HCT116 (cell line): ENCODE data around the gene GIT2. TPM values are rescaled to one million over a fixed set of nuclear protein-coding genes. Genes with fewer than 3 reads are reported as not detected.

ENCODE experiments used
- ATAC-seq: fragments of 200-7000 bp; cut with Tn5 transposase; 2 replicates; pipeline ENCODE4 v1.9.1; 2020; ENCODE audit warnings: mild to moderate bottlenecking, moderate library complexity
- BruUV-seq: library from RNA; stranded (reverse); fragments of 400-500 nt; replicated peaks from 2 replicates; lab custom pipeline; 2021; lab: Mats Ljungman, UMichigan
- CTCF ChIA-PET: fragments of 300-600 bp; sonication (Branson Sonifier 250); formaldehyde crosslinking; loops from one replicate; lab custom pipeline; 2021; ENCODE audit warnings: antibody characterized with exemption; lab: Charles Lee
- POLR2A ChIA-PET: fragments of 300-600, 350-600 bp; sonication (Branson Sonifier 250); formaldehyde crosslinking; loops from one replicate; lab custom pipeline; 2021; ENCODE audit warnings: antibody characterized with exemption; lab: Charles Lee
- RAD21 ChIA-PET, 2 experiments: fragments of 300-600 bp; sonication (Branson Sonifier 250); formaldehyde crosslinking; loops; one replicate each; lab custom pipeline; 2023; ENCODE audit warnings: low total read pairs in 2 of 2; ENCODE audit not compliant: uncharacterized antibody in 2 of 2, unreplicated experiment in 2 of 2, low non-redundant PET in 1 of 2; lab: Charles Lee
- DNase-seq: peaks from one replicate; pipeline ENCODE4 v3.0.0-alpha.2; 2010; ENCODE audit warnings: low read depth, low spot score
- H2AFZ ChIP-seq: fragments of 200-600 bp; shearing (Covaris generic), sonication (generic); 2 replicates; pipeline ENCODE4 v1.6.1; 2017; ENCODE audit warnings: low read depth, mixed run types, mixed read lengths, antibody characterized with exemption, low read length; ENCODE audit not compliant: poor library complexity, severe bottlenecking
- H3K27ac ChIP-seq: 2 replicates; pipeline ENCODE4 v1.5.1; 2012; ENCODE audit warnings: low read depth, low read length
- H3K27me3 ChIP-seq: fragments of 200-600 bp; sonication (generic); 2 replicates; pipeline ENCODE4 v1.6.1; 2016; ENCODE audit warnings: mixed run types, low read length, mixed read lengths; ENCODE audit not compliant: insufficient read depth
- H3K36me3 ChIP-seq, 2 experiments: fragments of 200-500 bp in 1 of 2; fragments of 200-600 bp in 1 of 2; sonication (Bioruptor generic) in 1 of 2; sonication (generic) in 1 of 2; 2 replicates each; pipeline versions ENCODE4 v1.5.1 to v1.6.1; 2014 to 2016; ENCODE audit warnings: low read length in 2 of 2, inconsistent platforms in 1 of 2, mixed read lengths in 1 of 2, mixed run types in 1 of 2; ENCODE audit not compliant: insufficient read depth in 2 of 2, control insufficient read depth in 1 of 2
- H3K4me1 ChIP-seq, 2 experiments: fragments of 200-600 bp in 1 of 2; sonication (generic) in 1 of 2; 2 replicates each; pipeline versions ENCODE4 v1.5.1 to v1.6.1; 2012 to 2017; ENCODE audit warnings: low read length in 2 of 2, inconsistent platforms in 1 of 2, mild to moderate bottlenecking in 1 of 2, mixed read lengths in 1 of 2, mixed run types in 1 of 2, moderate library complexity in 1 of 2; ENCODE audit not compliant: insufficient read depth in 2 of 2, control insufficient read depth in 1 of 2
- H3K4me2 ChIP-seq: fragments of 200-600 bp; sonication (generic); 2 replicates; pipeline ENCODE4 v1.6.1; 2017; ENCODE audit warnings: mixed run types, low read length, mixed read lengths
- H3K4me3 ChIP-seq, 2 experiments: fragments of 200-600 bp in 1 of 2; sonication (generic) in 1 of 2; replicated peaks in 1 of 2; 2 replicates each; pipeline ENCODE4 v1.5.1; 2011 to 2016; ENCODE audit warnings: low read length in 2 of 2, control low read depth in 1 of 2, low read depth in 1 of 2, mild to moderate bottlenecking in 1 of 2, mixed read lengths in 1 of 2, mixed run types in 1 of 2
- H3K79me2 ChIP-seq: fragments of 200-600 bp; sonication (generic); 2 replicates; pipeline ENCODE4 v1.6.1; 2017; ENCODE audit warnings: mild to moderate bottlenecking, mixed run types, low read length, moderate library complexity, mixed read lengths; ENCODE audit not compliant: insufficient read depth
- H3K9ac ChIP-seq: fragments of 200-600 bp; sonication (generic); 2 replicates; pipeline ENCODE4 v1.6.1; 2016; ENCODE audit warnings: low read length, mixed read lengths
- H3K9me2 ChIP-seq: fragments of 200-600 bp; sonication (generic), shearing (Covaris generic); 2 replicates; pipeline ENCODE4 v1.6.1; 2017; ENCODE audit warnings: mixed run types, mild to moderate bottlenecking, moderate library complexity; ENCODE audit not compliant: insufficient read depth
- H3K9me3 ChIP-seq, 2 experiments: fragments of 200-500 bp in 1 of 2; fragments of 200-600 bp in 1 of 2; sonication (Bioruptor generic) in 1 of 2; sonication (generic) in 1 of 2; 2 replicates each; pipeline ENCODE4 v1.6.1; 2014 to 2017; ENCODE audit warnings: low read length in 2 of 2, mixed read lengths in 2 of 2, inconsistent platforms in 1 of 2, low read depth in 1 of 2, mild to moderate bottlenecking in 1 of 2, mixed run types in 1 of 2, moderate library complexity in 1 of 2; ENCODE audit not compliant: control insufficient read depth in 1 of 2, insufficient read depth in 1 of 2
- H4K20me1 ChIP-seq: fragments of 200-600 bp; sonication (generic), shearing (Covaris generic); 2 replicates; pipeline ENCODE4 v1.6.1; 2017; ENCODE audit warnings: mixed run types, mild to moderate bottlenecking, moderate library complexity; ENCODE audit not compliant: insufficient read depth
- CBX3 ChIP-seq: IDR thresholded peaks from 2 replicates; pipeline ENCODE4 v1.6.1; 2012; ENCODE audit warnings: low read depth
- POLR2AphosphoS5 ChIP-seq: IDR thresholded peaks from 2 replicates; pipeline ENCODE4 v1.6.1; 2011; ENCODE audit warnings: mild to moderate bottlenecking, low read depth, low read length, moderate library complexity
- RAD21 ChIP-seq: IDR thresholded peaks from 2 replicates; pipeline ENCODE4 v1.6.1; 2012; ENCODE audit warnings: low read depth, mild to moderate bottlenecking
- SIN3A ChIP-seq: IDR thresholded peaks from 2 replicates; pipeline ENCODE4 v1.6.1; 2012; ENCODE audit warnings: low read depth
- intact Hi-C: fragments of 100-400 bp; cut with micrococcal nuclease; formaldehyde crosslinking; loops from 2 replicates; pipeline ENCODE4 v1.10.0; 2022
- total RNA-seq: library from RNA; stranded (reverse); gene quantifications from one replicate; pipeline ENCODE4 v1.2.1, GENCODE V29; 2021; ENCODE audit not compliant: unreplicated experiment
- TF ChIP-seq, protein P1 (sequence below): IDR thresholded peaks from 2 replicates; pipeline ENCODE4 v1.6.1; 2012
- TF ChIP-seq, protein P2 (sequence below), 3 experiments: fragments of 200-600 bp in 1 of 3; sonication (generic) in 1 of 3; IDR thresholded peaks in 2 of 3; conservative IDR thresholded peaks in 1 of 3; 2 replicates each; pipeline ENCODE4 v1.5.1; 2012 to 2017; ENCODE audit warnings: low read depth in 2 of 3, low read length in 2 of 3, antibody characterized with exemption in 1 of 3, borderline replicate concordance in 1 of 3, control low read depth in 1 of 3, mild to moderate bottlenecking in 1 of 3, mixed read lengths in 1 of 3, mixed run types in 1 of 3, moderate library complexity in 1 of 3; ENCODE audit not compliant: insufficient read depth in 1 of 3

GIT2 gene
- total RNA-seq, 1 experiment from 2014 or later = 21.5 TPM

GRCh38 chr12:109937371-109937770 is 58.8 kb downstream of the GIT2 start (continued):
- TF ChIP-seq CBX3 = no peak
- TF ChIP-seq, protein P1, sequence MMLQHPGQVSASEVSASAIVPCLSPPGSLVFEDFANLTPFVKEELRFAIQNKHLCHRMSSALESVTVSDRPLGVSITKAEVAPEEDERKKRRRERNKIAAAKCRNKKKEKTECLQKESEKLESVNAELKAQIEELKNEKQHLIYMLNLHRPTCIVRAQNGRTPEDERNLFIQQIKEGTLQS = no peak

DNA sequence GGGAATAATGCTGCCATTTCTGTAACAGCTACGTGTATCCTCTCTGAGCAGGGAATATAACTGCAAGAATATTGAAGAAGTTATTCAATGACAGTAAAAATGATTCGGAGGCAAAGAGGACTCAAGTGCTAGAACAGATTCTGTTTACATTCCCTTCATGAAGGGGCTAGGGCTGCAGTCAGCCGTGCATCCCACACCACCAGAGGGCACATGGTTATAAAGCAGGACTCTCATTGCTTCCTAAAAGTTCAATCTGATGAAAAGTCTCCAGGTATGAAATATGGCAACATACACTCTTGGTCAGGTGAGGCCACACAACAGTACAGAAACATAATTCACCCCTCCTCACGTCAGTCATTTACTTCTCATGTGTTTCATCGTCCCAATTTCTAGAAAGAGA is 62.1 kb downstream of the GIT2 start:
- no peaks in the 10 kb centered on the region for H3K79me2 ChIP-seq
- peaks cover 0 to 23% of the 10 kb centered on the region in 2 experiments; a peak in 2 of 4 replicates for H3K36me3 ChIP-seq
- H4K20me1 ChIP-seq = no peaks in the 10 kb centered on the region
- ChIA-PET RAD21 (no interaction called here), POLR2A (no interaction called here)
- H3K4me3 ChIP-seq = no peak overlapping the region
- BruUV-seq = no TSS peak
- H3K9me2 ChIP-seq = no peaks in the 10 kb centered on the region
- no peaks in the 10 kb centered on the region for H3K27me3 ChIP-seq
- no peak overlapping the region for H3K27ac ChIP-seq
- no peak overlapping the region for H2AFZ ChIP-seq
- intact Hi-C loops = loop anchor here (1.0 kb wide), 1 partner anchor 102 kb away; no protein-coding TSS in a partner anchor
- H3K9ac ChIP-seq = no peak overlapping the region
- H3K9me3 ChIP-seq = no peaks in the 10 kb centered on the region
- DNase-seq (no peak), ATAC-seq (peak; percentile 74)
- no peak overlapping the region for H3K4me2 ChIP-seq
- TF ChIP-seq SIN3A (no peak), RAD21 (peak; percentile 68), POLR2AphosphoS5 (no peak)
- TF ChIP-seq, protein P2, sequence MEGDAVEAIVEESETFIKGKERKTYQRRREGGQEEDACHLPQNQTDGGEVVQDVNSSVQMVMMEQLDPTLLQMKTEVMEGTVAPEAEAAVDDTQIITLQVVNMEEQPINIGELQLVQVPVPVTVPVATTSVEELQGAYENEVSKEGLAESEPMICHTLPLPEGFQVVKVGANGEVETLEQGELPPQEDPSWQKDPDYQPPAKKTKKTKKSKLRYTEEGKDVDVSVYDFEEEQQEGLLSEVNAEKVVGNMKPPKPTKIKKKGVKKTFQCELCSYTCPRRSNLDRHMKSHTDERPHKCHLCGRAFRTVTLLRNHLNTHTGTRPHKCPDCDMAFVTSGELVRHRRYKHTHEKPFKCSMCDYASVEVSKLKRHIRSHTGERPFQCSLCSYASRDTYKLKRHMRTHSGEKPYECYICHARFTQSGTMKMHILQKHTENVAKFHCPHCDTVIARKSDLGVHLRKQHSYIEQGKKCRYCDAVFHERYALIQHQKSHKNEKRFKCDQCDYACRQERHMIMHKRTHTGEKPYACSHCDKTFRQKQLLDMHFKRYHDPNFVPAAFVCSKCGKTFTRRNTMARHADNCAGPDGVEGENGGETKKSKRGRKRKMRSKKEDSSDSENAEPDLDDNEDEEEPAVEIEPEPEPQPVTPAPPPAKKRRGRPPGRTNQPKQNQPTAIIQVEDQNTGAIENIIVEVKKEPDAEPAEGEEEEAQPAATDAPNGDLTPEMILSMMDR (IDR thresholded peaks at IDR 0.05 in 2 of 3, conservative IDR thresholded peaks at IDR 0.05 in 1 of 3; ENCODE audit: borderline replicate concordance in 1 of 3, insufficient read depth in 1 of 3, low read depth in 2 of 3, low read length in 2 of 3) = peak; percentile 48 to 63 (median 56); a peak in 5 of 6 replicates
- TF ChIP-seq, all 23 proteins: peak for 2
- H3K4me1 ChIP-seq = no peaks in the 10 kb centered on the region
- CTCF ChIA-PET = no interaction called here
